ENCODE results near the gene TTC4.

DNA sequence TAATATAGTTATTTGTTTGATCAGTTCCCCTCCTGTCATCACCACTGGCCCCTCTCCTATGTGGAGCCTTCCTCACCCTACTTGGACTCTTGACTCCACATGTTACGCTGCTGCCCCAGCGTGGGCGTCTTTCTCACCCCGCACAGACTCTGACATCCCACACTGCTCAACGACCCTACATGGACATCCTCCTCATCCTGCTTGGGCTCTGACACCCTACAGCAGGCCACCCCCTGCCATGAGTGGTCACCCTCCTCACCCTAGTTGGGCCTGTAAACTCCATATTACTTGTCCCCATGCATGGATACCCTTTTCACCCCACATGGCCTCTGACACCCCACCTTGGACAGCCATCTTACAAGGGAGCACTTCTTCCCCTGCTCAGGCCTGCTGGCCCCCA lies 21.0 kb downstream of the TTC4 start:
- TF ChIP-seq POLR2AphosphoS5 (IDR thresholded peaks at IDR 0.05; ENCODE audit: borderline replicate concordance, low read depth, low read length) (no peak), EZH2 (IDR thresholded peaks at IDR 0.05) (no peak)
